Measurements from ENCODE around the gene COL9A3.

Gene COL9A3

DNA sequence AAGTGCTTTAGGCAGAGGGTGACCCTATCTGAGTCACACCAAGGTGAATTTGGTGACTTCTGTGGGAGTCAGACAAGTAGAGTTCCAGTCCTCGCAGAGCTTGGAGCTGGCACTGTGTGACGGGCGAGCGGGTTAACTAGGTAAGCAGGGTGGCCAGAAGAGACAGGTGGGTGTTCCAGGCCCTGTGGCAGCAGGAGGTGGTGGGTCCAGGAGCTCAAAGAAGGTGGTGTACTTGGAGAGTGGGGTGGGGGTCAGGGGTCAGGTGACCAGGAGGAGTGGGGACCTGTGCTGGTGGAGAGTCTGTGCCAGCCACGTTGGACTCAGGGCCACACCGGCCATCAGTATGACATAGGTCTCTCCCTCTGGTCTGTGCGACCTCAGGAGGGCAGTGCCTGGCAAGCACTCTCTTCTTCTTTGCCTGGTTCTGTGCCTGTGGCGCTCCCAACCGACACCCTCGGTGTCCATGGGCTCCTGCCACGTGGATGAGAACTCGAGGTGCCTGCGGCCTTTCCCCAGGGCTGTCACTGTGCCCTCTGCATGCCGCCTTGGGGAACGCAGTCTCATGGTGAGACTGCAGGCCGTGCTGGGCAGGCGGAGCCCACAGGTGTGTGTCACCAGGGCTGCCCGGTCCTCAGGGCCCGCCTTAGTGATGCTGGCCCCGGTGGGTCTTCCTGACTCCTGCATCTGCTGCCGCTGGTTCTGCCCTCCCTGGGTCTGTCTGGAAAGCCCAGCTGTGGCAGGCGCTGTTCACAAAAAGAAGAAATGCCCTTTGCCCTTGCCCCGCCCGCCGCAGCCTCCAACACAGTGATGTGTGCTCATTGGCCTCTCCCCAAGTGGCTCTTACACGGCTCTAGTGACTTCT is 18.9 kb upstream of the COL9A3 start:
- no peak for FAIRE-seq

DNA sequence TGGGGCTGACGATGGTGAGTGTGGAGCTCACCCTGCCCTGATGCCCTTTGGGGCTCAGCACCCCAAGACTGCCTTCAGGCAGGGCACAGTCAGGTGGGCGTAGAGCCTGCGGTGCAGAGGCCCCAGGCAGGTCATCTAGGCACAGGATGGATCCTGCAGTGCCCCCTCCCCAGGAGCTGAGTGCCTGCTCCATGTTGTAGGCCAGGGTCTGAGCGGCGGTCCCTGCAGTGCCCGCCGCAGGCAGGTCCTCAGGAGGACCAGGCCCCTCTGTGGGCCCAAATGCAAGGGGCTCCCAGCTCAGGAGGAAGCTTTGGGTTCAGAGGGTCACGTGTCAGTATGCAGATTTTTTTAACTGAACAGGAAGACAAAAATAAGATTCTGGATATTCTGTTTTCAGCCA is 17.8 kb upstream of the COL9A3 start:
- no peak for FAIRE-seq

DNA sequence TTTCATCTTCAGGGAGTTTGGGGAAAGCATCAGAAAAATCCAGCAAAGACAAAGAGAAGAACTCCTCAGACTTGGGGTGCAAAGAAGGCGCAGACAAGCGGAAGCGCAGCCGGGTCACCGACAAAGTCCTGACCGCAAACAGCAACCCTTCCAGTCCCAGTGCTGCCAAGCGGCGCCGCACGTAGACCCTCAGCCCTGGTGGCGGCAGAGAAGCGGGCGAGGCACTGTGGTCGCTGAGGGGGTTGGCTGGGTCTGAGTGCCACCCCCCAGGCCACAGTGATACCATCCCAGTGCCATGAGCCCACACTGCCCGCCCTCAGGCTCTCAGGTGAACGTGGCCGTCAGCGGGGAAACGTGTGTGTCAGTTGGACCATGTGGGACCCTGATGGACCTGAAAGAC is 17.4 kb upstream of the COL9A3 start:
- FAIRE-seq = no peak

DNA sequence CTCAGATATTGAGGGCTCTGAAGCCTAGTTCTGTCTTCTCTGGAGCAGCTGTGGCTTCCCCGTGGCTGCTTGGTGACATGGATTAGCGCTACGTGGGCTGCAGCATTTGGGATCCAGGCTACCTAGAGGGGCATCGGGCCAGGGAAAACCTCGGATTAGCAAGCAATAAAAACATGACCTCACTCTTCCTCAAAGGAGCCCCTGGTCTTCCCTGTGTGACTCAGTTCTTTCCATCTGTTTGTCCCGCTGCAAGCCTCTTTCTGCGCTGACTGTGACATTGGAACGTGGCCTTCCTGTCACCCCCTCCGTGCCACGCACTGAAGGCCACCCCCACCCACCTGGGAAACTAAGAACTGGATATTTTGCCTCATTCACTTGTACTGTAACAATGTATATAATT is 17.0 kb upstream of the COL9A3 start:
- no peak for FAIRE-seq

DNA sequence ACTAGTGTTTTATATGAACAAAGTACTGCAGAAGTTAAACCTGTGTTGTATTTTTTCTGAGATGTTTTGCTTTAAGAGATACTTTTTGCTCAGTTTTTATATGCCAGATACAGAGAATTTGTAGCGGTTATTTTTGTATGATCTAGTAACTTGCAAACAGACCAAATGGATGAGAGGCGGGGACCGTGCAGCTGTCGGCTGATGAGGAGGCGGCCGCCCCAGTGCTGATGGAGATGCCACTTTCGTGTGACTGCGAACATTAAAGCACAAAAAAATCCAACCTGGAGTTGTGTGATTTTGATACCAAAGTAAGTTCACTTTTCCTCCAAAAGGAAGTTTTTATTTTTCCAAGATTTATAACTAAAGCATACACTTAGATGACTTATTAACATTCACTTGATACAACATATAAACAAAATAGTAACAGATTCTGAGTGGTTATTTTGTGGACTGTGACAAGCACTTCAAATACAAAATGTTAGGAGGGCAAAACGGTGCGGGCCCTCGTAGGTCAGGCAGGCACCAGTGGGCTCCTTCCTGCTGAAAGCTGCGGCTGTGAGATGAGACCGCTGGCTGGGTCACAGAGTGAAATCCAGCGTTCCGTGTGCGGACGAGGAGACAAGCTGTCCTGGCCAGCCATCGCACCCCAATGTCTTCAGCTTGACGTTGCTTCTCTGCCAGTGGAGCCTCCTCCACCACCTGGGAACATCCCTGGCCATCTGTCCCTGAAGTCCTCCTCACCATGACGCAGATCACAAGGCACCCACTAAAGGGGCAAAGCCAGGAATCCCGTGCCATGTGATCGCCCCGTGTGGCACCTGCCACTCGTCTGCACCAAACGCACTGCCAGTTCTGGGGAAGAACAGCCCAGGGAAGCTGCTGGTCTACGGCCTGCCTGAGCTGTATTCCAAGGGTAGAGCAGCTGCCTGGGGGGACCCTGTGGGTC is 16.3 kb upstream of the COL9A3 start:
- no peak for FAIRE-seq

DNA sequence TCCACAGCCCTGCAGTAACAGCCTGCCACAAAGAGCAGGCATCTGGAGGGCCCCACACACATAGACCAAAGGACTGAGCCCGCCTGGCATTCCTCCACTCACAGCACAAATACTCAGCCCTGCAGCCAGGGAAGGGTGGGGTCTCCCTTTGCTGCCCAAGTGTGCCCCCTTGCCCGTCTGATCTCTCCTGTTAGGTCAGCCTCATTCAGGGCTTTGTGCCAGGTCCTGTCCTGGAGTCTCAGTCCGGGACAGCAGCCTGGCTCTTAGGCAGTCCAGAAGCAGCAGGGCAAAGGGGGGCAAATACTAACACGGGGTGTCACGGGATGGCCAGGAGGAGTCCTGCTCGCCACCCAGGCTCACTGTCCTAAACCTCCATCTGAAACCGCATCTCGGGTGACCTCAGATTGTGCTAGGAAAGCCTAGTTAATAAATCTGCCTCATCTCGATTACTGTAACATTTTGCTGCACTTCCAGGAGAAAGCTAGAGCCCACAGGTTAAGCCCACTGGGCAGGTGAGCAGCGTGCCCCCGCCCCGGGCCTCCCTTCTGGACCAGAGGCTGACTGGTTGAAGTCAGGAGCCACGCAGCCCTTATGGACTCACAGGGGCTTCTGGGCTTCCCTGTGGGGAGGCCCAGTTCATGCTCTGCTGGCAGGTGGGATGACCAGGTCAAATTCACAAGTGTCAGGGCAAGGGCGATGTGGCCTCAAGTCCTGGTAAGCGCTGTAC is 15.4 kb upstream of the COL9A3 start:
- FAIRE-seq = no peak

DNA sequence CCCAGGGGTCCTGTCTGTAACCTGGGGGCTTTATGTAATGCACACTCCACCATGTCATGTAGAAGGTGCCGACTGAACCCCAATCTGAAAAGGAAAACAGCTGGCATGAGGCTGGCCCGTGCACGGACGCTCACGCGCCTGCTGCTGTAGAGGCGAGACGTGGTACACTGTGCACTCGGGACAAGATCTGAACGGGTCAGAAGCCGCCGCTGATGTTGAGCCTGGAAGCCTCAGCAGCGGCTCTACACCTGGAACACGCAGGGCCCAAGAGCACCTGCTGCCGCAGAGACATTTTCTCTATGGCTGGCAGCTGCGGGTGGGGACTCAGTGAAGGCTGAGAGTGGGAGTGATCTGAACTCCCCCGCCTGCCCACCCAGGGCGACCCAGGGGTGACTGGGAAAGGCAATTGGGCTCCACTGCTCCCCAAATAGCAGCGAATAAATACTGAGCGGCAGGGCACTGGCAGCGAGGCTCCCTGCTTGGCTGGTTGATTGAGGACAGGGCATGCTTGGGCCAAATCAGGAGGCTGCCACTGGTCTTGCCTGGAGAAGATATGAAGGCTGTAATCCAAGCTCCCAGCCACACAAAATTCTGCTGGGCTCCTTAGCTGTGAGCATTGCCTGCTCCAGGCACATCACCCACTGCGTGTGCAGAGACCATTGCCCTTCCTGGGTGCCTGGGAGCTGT is 14.7 kb upstream of the COL9A3 start:
- FAIRE-seq = no peak

DNA sequence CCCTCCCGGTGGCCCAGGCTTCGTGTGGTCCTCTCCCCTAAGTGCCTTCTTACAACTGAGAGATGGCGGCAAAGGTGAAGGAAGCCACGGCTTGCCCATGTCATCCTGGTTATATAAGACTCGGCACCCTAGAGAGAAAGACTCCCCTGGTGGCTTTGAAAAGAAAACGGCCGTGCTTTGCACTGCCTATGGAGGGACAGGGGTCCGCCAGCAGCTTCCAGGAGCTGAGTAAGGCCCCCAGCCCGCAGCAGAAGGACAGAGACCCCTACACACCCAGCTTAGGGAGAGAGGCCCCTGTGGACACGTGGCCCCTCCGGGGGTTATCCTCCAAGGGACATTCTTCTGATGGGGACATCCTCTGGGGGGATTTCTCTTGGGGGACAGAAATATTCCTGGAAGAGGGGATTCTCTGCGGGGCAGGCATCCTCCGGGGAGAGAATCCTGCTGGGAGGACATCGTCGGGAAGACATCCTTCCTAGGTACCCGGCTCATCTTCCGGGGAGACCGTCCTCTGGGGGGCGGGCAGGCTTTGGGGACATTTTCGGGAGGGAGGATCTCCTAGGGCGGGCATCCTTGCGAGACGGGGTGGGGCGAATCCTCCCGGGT is 12.7 kb upstream of the COL9A3 start:
- no peak for FAIRE-seq

DNA sequence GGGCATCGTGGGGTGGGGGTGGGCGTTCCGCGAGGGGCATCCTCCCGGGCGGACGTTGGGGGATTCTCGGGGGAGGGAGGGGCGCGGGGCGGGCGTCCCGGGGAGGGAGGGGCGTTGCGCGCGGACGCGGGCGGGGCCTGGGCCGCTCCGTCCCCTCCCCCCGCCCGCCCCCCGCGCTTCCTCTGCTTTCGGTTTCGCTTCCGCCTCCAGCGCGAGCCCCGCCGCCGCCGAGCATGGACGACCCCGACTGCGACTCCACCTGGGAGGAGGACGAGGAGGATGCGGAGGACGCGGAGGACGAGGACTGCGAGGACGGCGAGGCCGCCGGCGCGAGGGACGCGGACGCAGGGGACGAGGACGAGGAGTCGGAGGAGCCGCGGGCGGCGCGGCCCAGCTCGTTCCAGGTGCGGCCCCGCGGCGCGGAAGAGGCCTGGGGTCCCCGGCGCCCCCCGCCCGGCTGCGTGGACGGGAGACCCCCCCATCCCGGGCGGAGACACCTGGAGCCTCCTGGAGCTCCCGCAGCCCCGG is 12.2 kb upstream of the COL9A3 start, which contains the start of gene OGFR:
TSS of gene OGFR (plus strand) at position 209 of the 528 bp plus-strand sequence. CDS start at position 234, 25 bp downstream.
- FAIRE-seq = no peak

DNA sequence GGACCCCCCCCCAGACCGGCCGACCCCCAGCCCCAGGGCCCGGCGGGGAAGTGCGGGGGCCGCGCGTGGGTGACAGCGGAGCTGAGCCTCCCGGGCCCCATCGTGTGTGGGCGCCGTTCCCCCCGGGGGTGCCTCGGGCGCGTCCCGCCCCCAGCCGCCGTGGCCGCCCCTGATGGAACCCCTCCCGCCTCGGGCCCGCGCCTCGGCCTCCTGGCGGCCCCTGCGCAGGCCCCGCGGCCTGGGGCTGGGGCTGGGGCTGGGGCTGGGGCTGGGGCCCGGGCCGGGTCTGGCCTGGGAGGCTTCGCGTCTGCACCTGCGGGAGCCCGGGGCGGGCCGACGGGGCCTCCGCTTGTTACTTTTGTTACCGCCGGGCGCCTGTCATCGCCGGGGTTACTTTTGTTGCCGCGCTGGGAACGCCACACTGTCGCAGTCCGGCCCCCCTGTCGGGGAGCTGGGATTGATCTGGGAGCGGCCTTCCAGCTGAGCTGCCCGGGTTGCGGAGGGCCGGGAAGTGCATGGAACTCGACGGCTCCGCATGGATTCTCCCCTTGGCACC is 11.6 kb upstream of the COL9A3 start:
- no peak for FAIRE-seq

DNA sequence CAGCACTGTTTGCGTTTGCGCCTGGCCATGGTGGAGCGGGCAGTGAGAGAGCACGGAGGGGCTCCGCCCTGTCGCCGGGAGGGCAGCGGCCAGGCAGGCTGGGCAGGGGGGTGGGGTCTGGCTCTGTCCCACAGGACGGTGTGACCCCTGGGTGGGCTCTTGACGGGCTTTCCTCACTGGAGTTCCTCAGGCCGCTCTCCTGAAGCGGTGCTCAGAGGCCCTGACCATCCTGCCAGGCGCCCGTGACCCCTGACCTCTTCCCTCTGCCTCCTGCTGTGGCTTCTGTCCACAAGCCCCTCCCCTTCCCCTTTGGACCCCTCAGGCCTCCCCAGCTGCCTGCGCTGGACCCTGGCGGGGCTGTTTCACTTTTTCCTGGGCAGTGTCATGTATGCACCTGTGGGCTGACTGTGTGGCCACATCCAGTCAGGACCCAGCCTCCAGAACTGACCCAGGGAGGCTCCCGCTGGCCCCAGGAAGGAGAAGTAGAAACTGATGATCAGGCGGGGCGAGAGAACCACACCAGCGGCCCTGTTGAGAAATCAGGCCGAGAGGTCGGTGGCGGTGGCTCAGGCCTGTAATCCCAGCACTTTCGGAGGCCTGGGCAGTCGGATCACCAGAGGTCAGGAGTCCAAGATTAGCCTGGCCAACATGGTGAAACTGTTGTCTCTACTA is 11.0 kb upstream of the COL9A3 start:
- no peak for FAIRE-seq

DNA sequence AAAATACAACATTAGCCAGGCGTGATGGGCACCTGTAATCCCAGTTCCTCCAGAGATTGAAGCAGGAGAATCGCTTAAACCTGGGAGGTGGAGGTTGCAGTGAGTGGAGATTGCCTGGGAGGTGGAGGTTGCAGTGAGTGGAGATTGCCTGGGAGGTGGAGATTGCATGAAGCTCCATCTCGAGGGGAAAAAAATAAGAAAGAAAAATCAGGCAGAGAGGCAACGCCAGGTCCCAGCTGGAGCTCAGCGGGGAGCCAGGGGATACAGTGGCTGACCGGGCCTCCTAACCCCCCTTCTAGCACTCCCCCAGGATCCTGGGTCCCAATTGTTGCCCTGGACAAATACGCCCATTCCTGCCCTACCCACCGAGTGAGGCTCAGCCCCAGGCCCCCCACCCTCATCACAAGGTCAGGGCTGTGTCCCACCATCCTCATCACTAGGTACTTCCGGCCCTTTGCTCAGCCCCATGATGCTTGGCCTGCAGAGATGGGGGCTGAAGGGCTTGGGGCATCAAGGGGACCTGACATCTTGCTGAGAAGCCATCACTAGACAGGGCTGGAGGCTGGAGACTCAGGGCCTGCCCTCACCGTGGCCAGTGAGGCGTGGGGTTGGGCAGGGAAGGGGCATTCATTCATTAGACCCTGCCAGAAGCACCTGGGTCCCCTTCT is 10.3 kb upstream of the COL9A3 start:
- FAIRE-seq = no peak

DNA sequence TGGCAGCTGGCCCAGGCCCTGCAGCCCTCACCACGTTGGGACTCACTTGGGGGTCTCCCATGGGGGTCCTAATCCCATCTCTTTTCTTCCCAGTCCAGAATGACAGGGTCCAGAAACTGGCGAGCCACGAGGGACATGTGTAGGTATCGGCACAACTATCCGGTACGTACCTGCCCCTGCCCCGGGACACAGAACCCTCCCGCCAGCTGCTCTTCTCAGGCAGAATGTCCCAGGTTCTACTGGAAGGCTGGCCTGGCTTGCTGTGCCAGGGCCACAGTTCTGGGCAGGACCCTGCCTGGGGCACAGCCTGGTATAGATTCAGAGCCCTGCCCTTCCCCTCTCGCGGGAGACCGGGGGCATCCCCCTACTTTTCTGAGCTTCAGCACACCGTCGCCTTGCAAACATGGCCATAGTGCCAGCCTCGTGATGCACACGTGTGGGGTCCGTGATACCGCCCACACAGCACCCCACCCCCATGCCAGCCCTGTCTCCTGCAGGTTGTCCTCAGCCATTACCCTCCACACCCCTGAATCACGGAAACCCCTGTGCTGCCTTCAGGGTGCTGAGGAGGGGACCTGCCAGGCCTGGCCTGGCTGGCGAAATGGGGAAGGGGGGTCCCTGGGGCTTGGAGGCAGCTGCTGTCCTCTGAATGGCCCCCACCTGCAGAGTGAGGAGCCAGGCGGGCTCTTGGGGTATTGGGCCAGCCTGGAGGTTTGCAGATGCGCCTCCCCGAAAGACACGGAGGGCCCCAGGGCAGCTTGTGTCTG is 9.2 kb upstream of the COL9A3 start:
- no peak for FAIRE-seq

DNA sequence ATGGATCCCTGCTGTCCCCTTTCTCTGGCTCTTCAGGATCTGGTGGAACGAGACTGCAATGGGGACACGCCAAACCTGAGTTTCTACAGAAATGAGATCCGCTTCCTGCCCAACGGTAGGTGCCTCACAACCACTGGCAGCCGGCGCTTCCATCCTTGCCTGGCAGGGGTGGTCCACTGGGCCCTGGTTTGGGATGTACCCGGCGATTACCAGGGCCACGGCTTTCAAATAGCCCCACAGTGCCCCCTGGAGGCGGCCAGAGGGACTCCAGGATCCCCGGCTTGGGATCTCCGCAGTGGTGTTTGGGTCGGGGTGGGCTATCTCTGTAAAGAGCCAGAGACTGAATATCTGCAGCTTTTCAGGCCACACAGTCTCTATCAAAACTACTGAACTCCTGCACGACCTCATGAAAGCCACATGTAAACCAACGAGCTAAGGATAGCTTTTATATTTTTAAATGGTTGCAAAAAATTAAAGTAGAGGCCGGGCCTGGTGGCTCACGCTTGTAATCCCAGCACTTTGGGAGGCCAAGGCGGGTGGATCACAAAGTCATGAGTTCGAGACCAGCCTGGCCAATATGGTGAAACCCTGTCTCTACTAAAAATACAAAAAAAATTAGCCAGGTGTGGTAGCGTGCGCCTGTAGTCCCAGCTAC is 8.5 kb upstream of the COL9A3 start:
- no peak for FAIRE-seq

DNA sequence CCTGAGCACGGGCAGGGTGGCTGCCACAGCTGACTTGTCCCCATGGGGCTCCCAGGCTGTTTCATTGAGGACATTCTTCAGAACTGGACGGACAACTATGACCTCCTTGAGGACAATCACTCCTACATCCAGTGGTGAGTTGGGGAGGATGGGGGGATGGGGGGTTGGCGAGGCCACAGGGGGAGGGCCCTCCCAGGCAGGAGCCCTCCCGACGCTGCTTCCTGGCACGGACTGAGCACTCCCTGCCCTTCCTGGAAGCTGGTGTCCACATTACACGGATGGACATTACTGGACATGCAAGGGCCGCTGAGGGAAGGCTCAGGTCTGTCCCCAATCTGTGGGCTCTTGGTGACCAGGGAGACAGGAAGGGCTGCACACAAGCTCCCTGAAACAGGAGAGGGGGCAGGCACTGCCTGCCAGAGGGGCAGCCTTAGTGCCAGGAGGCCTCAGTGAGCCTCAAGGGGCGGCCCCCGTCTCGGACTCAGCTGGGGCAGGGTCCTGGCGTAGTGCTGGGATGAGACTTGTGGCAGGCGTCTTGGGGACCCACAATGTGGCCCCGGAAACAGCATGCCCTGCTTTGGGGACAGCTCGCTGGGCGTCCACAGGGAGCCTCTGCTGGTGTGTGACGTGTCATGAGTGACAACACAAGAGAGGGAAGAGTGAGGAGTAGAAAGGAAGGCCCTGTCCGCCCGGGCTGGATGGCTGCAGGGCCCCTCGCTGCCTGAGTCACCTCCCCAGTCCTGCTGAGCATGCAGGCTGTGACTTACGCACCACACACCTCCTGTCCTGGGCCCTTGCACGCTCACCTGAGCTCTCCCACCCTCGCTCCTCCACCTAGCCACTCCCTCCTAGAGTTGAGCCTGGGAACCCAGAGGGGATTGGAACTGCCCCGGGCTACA is 7.1 kb upstream of the COL9A3 start:
- FAIRE-seq = no peak

DNA sequence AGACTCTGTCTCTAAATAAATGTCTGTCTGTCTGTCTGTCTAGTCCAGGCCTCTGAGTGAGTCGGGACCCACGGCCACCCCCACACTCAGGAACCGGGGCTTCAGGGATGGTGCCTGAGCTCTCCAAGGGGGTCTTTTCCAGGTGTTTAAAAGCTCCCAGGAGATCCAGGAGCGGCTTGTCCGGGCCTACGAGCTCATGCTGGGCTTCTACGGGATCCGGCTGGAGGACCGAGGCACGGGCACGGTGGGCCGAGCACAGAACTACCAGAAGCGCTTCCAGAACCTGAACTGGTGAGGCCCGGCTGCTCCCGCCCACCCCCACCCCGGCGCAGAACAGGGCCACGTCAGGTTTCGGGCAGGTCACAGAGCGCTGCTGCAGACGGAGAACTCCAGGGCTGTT is 5.5 kb upstream of the COL9A3 start:
- no peak for FAIRE-seq

DNA sequence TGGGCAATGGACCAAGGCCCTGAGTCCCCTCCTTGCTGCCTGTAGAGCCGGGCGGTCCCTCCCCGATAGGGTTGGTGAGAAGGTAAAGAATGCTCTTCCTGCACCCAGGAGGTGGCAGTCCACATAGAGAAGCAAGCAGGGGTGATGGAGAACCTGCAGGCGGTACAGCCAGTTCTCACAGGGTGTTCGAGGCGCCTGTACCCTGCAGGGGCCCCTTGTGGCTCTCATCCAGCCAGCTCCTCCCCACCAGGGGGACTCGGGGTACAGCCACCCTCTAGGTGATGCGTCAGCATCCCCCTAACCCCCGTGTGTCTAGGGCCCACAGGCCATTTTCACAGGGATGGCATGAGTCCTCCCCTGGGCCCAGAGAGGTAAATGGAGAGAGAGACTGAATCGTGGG is 5.1 kb upstream of the COL9A3 start:
- FAIRE-seq = no peak

Measured in endometrium (tissue), 2 donors.